ENCODE data around the gene VPS35L.

- TF ChIP-seq CTCF (IDR thresholded peaks at IDR 0.05; ENCODE audit: low read depth, low read length, poor library complexity, severe bottlenecking) (no peak), EZH2phosphoT487 (IDR thresholded peaks at IDR 0.05; ENCODE audit: borderline replicate concordance, low read length) (no peak)
Observed at GRCh38 chr16:19674485-19674884, 119.0 kb downstream of the VPS35L start.

Measured in DOHH2 (cell line).